HEK293T (cell line): ENCODE data around the gene TBC1D22A.

Source experiments
- ARNT ChIP-seq: fragments of 450-650 bp; IDR thresholded peaks from 2 replicates; pipeline ENCODE4 v1.6.1; 2017; ENCODE audit warnings: mild to moderate bottlenecking
- BHLHE40 ChIP-seq: fragments of 450-650 bp; IDR thresholded peaks from 2 replicates; pipeline ENCODE4 v1.6.1; 2016; ENCODE audit warnings: mild to moderate bottlenecking, moderate library complexity, borderline replicate concordance
- FOXM1 ChIP-seq: fragments of 450-650 bp; IDR thresholded peaks from 2 replicates; pipeline ENCODE4 v1.6.1; 2017; ENCODE audit warnings: mild to moderate bottlenecking, borderline replicate concordance
- HDGF ChIP-seq: fragments of 450-650 bp; IDR thresholded peaks from 2 replicates; pipeline ENCODE4 v1.6.1; 2017; ENCODE audit warnings: antibody characterized with exemption, borderline replicate concordance
- NFRKB ChIP-seq: fragments of 450-650 bp; IDR thresholded peaks from 2 replicates; pipeline ENCODE4 v1.6.1; 2016; ENCODE audit warnings: mild to moderate bottlenecking, moderate library complexity
- SP1 ChIP-seq: fragments of 450-650 bp; IDR thresholded peaks from 2 replicates; pipeline ENCODE4 v1.6.1; 2017
- SUZ12 ChIP-seq: fragments of 450-650 bp; IDR thresholded peaks from 2 replicates; pipeline ENCODE4 v1.6.1; 2016; ENCODE audit warnings: mild to moderate bottlenecking
- ZNF384 ChIP-seq: fragments of 450-650 bp; IDR thresholded peaks from 2 replicates; pipeline ENCODE4 v1.6.1; 2016
- TF ChIP-seq, protein P1 (sequence below): fragments of 450-650 bp; IDR thresholded peaks from 2 replicates; pipeline ENCODE4 v1.6.1; 2016

GRCh38 chr22:46815896-46816731 is 53.7 kb downstream of the TBC1D22A start:
- TF ChIP-seq ZNF384 = no peak
- TF ChIP-seq SP1 = no peak
- no peak for TF ChIP-seq BHLHE40
- TF ChIP-seq, protein P1, sequence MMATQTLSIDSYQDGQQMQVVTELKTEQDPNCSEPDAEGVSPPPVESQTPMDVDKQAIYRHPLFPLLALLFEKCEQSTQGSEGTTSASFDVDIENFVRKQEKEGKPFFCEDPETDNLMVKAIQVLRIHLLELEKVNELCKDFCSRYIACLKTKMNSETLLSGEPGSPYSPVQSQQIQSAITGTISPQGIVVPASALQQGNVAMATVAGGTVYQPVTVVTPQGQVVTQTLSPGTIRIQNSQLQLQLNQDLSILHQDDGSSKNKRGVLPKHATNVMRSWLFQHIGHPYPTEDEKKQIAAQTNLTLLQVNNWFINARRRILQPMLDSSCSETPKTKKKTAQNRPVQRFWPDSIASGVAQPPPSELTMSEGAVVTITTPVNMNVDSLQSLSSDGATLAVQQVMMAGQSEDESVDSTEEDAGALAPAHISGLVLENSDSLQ = no peak
- TF ChIP-seq SUZ12 = no peak
- TF ChIP-seq HDGF = no peak
- no peak for TF ChIP-seq ARNT
- no peak for TF ChIP-seq FOXM1
- no peak for TF ChIP-seq NFRKB
